ENCODE results near the gene CTIF.

Gene CTIF

DNA sequence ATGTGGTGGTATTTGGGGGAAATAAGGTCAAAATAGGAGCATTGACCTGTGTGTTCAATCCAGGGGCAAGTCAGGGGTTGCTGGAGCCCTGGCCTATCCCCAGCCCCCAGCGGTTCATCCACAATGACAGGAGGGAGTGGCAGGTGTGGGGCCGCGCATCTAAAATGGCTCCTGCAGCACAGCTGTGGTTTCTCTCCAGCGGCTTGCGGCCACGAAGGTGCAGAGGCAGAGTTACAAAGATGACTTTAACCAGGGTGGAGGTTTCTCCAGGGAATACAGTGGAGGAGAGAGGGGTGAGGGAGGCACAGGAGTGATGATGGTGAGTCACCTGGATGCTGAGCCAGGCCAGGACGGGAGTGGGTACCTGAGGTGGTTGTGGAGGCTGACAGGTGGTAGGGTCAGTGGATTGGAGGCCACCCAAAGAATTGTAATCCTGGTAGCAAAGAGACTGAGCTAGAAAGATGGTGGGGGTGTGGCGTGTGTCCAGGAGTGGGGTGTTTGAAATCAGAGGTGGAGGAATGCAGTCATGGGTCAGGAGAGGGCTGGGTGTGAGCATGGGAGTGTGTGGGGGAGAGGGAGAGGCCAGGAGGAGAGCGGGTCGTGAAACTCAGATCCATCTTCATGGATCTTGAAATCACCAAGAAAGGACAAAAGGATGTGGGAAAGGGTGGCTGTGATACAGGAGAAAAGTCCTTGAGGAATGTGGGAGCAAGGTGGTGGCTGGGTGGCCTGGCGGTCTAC is 83.2 kb downstream of the CTIF start:
- no peak for DNase-seq (ENCODE audit: low spot score)

DNA sequence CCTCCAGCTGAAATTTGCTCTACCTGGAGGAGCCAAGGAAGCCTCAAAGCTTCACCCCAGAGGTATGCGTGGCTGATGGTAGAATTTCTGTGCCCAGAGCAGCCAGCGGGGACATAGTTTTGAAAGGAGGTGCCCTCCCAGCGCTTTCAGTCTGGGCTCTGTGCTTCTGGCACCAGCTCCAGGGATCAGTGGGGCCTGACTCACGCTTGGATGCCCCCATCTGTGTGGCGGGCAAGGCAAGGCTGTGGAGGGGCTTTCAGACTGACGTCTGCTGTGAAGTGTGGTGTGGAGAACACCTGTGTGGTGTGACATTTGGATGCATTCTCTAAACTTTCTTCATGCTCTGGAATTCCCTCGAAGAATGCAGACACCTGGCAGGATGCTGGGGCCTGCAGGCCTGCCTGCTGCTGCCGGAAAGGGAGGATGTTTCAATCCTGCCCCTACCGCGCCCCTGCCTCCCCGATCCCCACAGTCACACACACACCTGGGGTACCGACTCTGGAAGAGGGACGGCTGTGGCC is 84.1 kb downstream of the CTIF start:
- DNase-seq (ENCODE audit: low spot score) = no peak

DNA sequence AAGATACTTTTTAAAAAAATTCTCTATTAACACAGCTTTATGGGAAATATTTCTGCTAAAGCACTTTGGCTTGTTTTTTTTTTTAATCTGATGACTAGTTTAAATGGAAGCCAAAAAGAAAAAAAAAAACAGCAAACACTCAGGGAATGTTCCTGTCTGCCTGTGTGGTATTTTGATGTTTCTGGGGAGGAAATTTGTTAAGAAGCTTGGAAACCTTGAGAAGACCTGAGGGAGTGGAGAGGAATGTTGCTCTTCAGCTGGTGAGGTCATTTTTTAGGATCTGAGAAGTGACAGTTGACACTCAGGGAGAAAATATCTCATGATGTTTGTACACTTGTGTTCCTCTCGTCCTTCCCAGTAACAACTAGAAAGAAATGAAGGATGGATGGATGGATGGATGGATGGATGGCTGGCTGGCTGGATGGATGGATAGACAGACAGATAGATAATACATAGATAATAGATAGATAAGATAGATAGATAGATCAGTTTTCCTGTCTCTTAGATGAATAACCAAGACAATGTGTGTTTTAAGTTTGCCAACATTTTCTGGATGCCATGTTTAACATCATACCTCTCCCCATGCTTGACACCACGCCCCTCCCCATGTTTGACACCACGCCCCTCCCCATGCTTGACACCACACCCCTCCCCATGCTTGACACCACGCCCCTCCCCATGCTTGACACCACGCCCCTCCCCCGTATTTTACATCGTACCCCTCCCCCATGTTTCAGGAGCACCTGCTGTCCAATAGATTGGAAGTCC is 84.8 kb downstream of the CTIF start:
- DNase-seq (ENCODE audit: low spot score) = no peak

DNA sequence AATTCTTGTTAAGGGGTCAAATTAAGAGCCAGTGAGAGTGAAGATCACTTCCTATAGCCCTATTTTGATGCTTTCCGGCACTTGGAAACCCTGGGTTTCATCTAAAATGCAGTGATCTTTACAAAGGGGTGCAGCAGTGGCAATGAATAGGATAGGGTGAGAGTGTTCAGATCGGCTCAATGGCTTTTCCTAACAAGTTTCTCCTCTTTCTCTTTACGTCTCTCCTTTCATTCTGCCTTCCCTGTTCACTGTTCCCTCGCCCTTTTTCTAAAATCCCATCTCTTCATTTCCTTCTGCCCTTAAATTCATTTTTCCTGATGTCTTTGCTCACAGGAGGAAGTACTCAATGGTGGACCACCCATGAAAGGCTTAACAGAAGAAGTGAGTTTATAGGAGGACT is 86.0 kb downstream of the CTIF start:
- DNase-seq (ENCODE audit: low spot score) = no peak

DNA sequence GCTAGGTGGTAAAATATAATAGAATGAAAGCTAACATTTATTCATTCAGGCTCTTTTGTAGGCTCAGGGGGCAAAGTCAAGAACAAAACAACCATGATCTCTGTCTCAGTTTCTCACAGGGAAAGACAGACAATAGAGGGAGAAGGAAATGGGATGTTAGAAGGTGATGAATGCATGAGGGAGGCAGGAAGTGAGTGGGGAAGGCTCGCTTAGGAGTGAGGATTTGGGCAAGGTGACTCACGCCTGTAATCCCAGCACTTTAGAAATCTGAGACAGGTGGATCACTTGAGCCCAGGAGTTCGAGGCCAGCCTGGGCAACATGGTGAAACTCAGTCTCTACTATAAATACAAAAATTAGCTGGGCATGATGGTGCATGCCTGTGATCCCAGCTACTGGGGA is 88.4 kb downstream of the CTIF start:
- DNase-seq (ENCODE audit: low spot score) = no peak

DNA sequence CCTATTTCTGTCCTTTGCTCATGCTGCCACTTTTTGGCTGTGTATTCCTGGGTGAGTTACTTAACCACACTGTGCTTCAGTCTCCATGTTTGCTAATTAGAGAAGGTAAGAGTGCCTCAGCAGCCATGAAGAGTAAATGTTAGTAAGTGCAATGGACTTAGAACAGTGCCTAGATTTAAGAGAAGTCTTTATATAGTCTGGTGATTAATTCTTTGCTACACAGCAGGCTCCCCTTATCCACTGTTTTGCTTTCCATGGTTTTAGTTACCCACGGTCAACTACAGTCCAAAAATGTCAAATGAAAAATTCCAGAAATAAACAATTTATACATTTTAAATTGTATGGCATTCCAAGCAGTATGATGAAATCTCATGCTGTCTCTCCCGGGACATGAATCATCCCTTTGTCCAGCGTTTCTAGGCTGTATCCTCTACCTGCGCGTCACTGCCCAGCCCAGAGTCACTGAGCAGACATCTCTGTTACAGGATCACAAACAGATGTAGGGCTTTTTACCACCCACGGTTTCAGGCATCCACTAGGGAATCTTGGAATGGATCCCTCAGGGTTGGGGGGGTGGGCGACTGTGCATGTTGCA is 91.0 kb downstream of the CTIF start:
- DNase-seq (ENCODE audit: low spot score) = no peak

DNA sequence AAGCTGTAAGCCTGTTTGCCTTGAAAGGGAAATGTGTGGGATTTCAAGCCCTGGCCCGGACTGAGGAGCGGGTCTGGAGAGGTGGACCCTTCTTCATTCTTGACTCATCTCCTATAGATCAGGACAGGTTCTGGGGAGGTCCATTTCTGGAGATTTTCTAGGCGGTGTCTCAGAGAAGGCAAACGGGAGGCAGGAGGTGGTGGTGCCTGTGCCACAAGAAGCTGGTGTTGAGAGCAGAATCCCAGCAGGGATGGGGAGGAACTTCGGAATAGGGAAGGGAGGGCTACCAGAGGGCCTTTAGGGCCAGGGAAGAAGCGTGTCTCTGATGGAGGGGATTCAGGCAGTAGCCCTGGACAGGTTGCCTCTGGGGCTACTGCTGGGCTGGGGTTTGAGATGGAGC is 93.0 kb downstream of the CTIF start:
- no peak for DNase-seq (ENCODE audit: low spot score)

DNA sequence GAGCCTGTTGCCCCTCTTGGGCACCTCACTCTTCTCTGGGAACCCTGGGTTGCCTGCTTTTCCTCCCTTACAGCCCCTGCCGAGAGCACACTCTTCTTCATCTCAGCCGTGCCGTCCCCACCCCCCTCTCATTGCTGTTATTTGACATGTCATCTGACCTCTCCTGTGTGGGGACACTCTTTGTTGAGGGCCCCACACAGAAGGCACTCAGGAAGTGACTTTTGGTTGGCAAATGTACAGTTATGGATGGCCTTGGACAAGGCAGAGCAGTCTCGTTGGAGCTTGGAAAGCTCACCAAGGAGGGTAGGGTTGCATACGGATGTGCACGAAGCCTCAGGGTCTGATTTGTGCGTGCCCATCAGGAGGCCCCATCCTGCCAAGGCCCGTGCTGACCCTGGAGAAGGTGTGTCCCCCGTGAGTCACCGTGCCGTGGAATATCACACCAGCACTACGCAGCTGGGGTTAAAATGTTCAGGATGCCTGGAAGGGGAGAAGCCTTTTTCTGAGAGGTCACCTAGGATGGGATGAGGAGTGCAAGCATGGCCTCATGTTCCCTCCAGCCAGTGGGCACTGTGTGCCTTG is 93.9 kb downstream of the CTIF start:
- DNase-seq (ENCODE audit: low spot score) = no peak

DNA sequence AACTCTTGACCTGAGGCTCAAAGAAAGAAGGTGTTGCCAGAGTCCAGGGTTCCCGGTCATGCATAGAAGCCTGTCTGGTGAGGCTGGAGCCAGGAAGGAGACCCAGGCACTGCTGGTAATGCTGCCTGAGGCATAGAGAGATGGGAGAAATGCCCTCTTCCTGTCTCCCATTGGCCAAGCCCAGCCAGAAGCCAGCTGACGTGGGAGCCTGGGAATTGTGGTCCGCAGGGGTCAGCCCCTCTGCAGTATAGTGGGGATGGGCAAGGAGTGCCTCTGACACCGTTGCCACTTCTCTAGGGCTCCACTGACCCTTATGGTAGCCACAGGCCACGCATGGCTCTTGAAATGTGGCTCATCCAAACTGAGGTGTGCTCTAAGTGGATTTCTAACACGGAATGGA is 95.7 kb downstream of the CTIF start:
- DNase-seq (ENCODE audit: low spot score) = no peak

DNA sequence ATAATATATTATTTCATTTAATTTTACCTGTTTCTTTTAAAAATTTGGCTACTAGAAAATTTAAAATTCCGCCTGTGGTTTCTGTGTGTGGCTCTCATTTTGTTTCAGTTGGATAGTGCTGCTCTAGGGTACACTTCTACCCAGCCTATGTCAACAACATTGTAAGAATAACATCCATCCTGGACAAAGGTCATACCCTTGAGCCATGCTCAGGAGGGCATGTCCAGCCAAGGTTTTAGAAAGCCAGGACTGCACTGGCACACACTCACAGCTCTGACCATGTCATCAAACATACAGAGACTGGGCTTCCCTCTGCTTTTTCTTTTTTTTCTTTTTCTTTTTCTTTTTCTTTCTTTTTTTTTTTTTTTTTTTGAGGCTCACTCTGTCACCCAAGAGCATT is 96.1 kb downstream of the CTIF start:
- no peak for DNase-seq (ENCODE audit: low spot score)

DNA sequence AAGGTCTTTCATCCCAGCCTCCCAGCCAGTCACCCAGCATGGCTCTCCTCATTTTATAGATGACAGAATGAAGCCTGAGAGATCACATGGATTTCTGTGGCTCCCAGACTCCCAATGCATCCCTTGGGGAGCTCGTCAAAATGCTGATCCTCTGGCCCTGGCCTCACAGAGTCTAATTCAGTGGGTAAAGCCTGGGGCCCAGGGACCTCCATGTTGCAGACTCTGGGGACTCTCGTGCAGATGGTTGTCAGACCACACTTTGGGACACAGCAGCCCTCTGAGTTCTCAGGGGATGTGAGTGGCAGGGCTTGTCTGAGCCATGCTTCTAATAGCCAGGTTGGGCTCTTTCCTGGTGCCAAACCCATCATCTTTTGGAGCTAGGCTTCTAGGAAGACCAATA is 97.0 kb downstream of the CTIF start:
- no peak for DNase-seq (ENCODE audit: low spot score)

DNA sequence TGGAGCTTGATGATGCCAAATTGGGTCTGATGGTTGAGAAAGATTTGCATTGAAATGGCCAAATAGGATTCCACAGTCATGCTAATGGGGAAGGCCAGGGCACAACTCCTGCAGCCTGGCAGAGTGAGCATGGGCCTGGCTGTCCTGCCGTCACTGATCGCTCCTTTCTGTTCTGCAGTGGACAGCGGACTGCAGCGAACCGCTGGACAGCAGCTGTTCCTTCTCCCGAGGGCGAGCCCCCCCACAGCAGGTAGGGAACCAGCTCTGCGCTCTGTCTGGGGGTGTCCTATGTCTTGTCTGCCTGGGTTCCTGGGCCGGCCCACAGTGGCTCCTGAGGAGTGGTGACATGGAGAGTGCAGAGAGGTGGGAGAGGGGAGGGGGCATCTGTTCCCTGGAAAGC is 97.6 kb downstream of the CTIF start:
- DNase-seq (ENCODE audit: low spot score) = no peak

DNA sequence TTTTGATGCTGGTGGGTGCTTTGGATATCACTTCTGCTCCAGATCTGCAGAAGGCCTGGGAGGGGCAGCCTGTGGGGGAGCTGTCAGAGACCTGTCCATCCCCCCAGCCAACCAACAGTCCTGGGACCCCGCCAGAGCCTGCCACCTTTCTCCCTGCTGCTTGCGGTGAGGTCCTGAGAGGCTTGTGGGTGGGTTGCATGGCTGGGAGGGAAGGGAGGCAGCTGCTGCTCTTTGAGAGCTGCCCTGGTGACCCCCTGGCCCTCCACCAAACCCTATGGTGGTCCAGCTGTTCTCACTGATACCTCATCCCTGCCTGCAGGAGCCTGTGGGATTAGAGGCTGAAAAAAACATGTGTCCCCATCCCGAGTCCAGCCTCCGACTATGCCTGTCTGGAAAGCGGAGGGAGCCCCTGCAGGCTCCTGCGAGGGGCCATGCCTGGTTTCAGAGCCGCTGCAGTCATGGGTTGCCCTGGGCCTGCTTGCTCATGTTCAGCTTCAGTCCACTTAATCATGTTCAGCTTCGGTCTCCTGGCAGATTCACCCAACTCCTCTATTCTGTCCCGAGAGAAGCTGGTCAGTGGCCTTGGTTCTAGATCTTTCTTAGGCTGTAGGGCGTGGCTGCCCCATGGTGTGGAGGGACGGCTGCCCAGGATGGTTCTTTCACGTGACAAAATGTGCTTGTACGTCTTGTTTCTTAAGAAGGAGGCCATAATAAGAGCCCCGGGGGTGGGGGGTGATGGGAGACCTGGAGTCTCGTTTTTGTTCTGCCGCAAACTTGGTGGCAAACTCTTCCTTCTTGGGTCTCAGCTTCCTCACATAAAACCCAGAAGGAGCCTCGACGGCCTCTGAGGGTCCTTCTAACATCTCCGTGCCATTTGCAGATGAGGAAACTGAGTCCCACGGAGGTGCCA is 98.5 kb downstream of the CTIF start:
- DNase-seq (ENCODE audit: low spot score) = no peak

DNA sequence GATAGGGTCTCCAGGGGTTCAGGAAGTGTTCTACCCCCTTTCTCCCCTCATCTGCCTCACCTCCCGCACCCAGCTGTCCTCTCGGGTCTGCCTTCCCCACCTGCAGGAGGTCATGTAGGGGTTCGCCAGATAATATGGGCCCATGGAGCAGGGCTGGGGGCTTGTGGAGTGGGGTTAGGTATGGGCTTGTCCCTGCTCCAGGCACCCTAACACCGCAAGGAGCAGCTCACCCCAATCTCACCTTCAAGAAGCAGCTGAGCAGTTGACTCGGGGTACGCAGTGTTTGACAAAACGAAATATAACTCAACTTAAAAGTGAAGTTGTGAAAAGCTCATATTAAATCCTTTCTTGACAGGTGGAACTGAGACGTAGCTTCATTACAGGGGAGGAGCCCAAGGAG is 99.6 kb downstream of the CTIF start:
- DNase-seq (ENCODE audit: low spot score) = no peak

DNA sequence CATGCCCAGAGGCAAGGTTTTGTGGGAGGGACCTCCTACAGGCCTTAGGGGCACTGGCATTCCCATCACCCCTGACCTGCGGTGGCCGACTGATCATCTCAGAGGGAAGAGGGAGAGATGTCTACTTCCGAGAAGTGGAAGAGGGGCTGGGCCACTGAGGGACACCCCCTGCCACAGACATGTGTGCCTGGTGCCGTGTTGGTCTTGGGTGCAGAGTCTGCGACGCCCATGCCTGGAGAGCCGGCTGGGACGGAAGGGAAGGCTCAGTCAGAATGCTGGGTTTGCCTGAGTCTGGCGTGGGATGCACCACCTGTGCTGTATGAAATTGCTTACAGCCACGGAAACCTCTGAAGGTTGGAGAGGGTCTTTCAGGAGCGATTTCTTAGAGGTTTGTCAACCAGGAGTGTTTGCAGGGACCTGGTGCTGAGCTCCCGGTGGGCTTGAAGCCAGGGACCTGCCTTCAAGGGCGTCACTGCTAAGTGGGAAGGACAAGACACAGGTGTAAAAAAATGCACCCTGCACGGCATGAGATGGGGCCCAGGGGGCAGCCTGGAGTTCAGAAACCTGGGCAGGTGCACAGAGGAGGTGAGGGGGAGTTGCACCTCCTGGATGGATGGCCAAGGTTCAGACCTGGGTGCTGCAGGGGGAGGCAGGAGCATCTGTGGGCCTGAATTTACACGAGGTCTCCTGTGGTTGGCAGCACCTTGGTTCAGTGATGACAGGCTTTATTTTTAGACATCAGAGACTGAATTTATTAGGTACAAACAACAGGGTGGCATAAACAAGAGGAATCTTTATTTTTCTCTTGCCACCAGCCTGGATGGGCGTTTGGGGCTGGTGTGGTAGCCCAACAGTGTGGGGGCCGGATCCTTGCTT is 100.3 kb downstream of the CTIF start:
- no peak for DNase-seq (ENCODE audit: low spot score)

DNA sequence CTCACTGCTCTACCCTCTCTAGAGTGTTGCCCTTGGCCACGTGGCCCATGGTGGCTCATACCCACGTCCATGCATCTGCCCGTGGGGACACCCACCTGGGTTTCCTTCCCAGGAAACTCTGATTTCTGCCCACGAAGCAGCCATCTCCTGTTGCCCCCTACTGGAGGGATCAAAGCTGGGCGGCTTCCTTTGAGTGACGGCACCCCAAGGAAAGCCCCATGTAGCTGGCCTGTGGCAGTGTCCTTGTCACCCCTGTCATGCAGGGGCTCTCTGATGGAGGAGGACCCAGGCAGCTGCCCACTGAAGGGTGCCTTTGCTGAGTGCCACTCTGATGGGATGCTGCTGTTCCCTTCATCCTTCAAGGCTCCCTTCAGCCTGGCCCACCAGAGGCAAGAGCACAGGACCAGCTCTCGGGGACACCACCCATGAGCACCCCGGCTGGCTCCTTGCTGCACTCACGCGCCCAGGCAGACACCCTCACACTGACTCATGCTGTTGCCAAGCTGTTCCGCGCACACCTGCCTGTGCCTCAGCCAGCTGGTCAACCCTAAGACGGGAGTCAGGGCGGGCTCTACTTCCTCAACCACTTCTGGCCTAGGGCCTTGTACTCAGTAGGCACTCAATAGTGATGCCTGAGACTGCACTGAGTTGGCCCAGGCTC is 101.1 kb downstream of the CTIF start:
- no peak for DNase-seq (ENCODE audit: low spot score)

DNA sequence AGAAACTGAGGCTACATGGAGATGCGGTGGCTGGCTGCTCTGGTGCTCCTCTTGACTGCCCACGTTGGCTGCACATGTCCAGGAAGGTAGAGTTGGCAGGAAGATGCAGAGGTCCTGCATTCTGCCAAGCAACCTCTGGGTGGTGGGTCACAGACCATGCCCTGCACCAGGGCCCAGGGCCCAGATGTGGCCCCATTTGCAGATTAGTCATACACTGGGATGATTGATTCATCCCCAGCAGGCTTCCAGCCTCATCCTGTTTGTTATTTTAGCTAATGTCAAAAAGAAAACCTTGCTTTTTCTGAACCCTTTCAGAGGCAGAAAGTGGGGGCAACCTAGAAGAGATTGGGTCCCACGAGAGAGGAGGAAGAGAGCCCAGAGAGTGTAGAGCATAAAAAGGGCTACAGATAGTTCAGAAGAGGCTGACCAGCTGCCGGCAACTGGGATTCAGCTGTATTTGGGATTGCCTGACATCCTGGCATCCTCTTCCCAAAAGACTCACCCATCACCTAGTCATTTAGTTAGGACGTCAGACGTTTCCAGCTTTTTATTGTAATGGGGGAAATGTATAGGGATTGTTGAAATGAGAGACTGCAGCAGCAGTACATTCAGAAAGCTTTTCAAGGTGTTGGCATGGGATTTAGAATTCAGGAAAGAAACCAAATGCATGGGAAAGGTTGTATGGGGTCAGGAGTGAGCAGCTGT is 101.9 kb downstream of the CTIF start:
- no peak for DNase-seq (ENCODE audit: low spot score)

DNA sequence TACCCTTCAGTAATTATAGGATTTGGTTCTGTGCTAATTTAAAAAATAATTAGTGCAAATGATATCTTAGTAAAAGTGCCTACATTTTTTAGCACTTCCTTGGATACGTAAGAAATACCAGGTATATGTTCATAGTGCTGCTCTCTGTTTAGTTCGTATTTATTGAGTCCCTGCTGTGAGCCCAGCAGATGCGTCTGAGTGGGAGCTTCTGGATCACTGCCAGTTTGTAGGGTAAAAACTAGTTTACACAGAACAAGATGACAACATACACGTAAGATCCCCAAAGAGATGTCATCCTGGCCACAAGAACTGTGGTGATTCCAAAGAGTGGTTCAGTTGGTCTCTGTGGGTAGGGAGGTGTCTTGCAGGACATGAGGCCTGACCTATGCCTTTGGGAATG is 103.2 kb downstream of the CTIF start:
- DNase-seq (ENCODE audit: low spot score) = no peak

DNA sequence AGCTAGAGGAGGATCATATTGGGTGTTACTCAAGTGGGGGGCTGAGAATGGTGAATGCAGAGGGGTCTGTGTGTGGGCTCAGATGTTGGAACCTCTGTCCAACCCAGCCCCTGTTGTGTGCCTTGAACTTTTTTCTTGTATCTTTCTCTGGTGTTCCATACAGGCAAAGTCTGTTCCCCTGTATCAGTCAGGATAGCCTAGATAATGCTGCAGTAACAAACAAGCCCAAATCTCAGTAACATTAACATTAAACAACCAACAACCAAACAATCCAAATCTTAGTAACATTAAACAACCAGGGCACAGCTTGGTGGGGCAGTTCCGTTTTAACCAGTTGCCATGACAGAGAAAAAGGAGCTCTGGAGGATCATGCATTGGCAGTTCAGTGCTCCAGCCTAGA is 103.7 kb downstream of the CTIF start:
- no peak for DNase-seq (ENCODE audit: low spot score)

DNA sequence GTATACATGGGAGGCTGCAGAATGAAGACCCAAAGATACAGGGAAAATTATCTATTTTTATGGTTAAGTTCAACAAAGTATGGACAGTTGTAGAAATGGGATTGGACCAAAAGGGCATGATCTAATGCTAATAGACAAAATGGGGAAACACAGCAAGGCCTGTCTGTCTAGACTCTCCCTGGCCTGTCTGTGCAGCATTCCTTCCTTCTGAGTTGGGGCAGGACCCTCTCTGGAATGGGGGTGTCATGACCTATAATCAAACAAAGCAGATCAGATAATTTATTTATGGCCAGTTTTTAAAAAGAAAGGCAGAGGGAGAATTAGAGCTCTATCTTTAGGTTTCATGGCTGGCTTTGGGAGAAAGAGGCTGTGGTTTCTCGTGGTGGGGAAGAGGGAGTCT is 104.4 kb downstream of the CTIF start:
- DNase-seq (ENCODE audit: low spot score) = no peak

Data from Ammon's horn (tissue), 1 donor.